ENCODE data around the gene NTN4.
"Not testable (repeated sequence)": the region's sequence is repeated elsewhere in the genome, so short reads cannot be mapped to it uniquely, and the experiment has no call there.

The NTN4 gene

GRCh38 chr12:95796225-95796981 is 5.8 kb upstream of the NTN4 start:
- no peak for DNase-seq

- no peak for DNase-seq
Measured at GRCh38 chr12:95790917-95791849, 619 bp upstream of the NTN4 start.

DNA sequence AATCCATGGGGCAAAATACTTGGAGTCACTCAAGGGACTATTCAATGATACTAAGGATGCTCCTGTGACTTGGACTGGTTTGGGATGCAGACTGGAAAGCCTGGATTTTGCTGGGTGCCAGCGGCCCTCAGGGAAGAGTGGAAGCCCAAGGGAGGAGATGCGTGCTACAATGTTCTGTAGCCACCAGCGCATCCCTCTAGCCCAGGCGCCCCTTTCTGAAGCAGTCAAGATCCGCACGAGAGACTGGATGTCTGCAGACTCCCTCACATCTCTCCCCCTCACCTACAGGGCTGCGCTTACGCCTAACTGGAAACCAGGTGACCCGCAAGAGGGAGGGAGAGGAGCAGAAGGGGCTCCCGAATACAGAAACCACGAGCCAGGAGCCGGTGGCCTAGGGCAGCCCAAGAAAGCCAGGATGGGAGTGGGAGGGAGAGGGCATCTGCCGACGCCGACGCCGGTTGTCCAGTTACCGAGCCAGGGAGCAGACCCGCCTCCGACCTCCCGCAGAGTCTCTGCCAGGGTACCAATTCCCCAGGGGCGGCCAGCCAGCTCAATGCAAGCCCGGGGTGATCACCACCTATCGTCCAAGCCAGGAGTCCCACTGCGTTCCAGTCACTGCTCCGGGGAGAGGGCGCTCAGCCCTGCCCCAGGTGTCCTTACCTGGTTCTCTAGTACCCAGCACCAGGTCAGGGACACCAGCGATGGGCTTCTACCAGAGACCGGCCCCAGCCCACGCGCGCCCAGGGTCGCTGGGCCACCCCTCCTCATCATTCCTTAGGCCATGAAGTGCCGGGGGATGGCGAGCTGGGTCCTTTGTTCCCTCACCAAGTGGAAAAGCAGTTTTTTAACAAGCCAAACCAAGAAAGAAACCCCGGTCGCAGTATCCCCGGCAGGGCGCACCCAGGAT is 1.2 kb downstream of the NTN4 start:
- no peak for DNase-seq

DNA sequence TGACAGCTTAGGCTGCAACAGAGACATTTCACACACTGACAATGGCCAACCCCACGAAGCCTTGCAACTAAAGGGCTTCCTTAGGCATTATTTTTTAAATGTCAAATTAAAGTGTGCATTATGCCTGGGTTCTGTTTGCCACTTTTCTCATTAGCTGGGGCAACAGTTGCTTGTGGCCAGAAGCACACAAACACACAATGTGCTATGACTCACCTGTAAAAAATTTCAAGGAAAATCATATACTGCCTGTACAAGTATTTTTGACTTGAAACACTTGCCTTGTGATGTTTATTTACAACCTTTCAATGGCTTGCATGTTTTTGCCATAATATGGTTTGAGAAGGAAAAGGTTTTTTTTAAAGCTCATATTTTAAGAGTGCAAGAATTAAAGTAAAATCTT is 1.9 kb downstream of the NTN4 start:
- no peak for DNase-seq

- DNase-seq: no peak
Measured at GRCh38 chr12:95787274-95787818, 3.2 kb downstream of the NTN4 start.

DNA sequence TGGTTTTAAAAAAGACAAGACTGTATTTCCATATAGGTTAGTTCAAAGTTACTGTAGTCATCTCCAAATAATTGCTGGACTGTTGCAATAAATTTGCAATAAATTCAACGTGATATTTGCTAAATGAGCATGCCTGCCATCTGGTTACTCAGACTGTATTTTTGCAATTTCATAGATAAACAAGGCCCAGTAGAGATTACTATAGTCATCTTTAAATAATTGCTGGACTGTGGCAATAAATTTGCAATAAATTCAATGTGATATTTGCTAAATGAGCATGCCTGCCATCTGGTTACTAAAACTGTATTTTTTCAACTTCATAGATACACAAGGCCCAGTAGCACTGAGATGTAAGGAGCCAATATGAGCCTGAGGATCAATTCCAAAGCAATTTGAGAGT is 5.6 kb downstream of the NTN4 start:
- no peak for DNase-seq

- DNase-seq: no peak
Measured at GRCh38 chr12:95784286-95784685, 6.3 kb downstream of the NTN4 start.

GRCh38 chr12:95775466-95775865 is 15.1 kb downstream of the NTN4 start:
- not testable (repeated sequence) for DNase-seq

- no peak for DNase-seq
Measured at GRCh38 chr12:95774311-95775045, 16.1 kb downstream of the NTN4 start.

GRCh38 chr12:95773320-95773719 is 17.2 kb downstream of the NTN4 start:
- no peak for DNase-seq

- no peak for DNase-seq
Measured at GRCh38 chr12:95767703-95768102, 22.9 kb downstream of the NTN4 start.

- no peak for DNase-seq
Measured at GRCh38 chr12:95766356-95767019, 24.1 kb downstream of the NTN4 start.

DNA sequence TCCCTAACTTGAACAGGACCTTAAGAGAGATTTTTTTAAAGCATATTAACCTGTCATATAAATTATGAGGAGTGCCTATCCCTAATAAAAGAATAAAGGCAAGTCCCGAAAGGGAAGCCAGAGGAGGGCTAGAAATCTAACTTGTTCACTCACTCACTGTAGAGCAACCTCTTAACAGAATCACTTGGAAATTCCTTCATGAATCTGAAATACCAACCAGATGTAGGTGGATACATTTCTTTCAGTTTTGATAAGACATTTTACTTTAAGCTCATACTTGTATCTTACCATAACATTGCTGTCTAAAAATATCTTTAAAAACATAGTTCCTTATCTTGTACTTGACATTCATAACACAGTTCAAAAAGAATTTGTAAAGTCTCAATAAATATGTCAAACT is 25.7 kb downstream of the NTN4 start:
- no peak for DNase-seq

DNA sequence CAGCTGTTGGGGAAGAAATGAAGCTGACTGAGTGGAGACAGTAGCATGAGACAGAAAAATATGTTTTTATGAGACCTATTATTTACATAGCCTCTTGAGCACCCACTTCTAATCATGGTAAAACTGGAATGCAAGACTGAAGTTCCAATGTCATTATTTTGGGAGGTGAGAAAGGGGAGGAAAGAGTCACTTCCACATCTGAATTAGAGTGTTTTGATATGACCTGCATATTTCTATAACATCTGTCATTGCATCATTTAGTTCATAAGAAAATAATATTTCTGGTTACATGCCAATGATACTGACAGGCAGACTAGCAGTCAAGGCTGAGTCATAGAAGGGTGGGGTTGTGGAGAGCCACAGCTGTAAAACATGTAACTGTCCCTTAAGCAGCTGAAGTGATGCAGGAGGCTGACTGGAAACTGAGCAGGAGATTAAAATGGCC is 26.7 kb downstream of the NTN4 start:
- DNase-seq: no peak

- DNase-seq: no peak
Measured at GRCh38 chr12:95762123-95762785, 28.3 kb downstream of the NTN4 start.

DNA sequence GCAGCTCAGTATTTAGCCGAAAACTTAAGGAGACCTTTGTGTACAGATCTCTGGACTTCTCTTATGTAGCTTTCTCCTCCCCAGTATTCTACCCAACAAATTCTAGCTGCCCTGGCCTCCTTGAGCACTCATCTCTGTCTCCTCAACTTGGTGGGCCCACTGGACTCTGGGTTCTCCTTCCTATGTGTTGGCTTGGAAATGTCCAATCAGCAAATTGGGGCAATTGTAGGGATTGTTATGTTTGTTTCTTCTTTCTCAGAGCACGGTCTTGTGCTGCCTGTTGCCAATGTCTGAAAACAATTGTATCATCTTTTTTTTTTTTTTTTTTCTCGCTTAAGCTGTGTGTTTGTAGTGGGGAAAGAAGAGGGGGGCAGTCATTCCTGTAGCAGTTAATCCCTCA is 30.2 kb downstream of the NTN4 start:
- no peak for DNase-seq

- DNase-seq: no peak
Measured at GRCh38 chr12:95759718-95760117, 30.8 kb downstream of the NTN4 start.

- DNase-seq: no peak
Measured at GRCh38 chr12:95759039-95759438, 31.5 kb downstream of the NTN4 start.

DNA sequence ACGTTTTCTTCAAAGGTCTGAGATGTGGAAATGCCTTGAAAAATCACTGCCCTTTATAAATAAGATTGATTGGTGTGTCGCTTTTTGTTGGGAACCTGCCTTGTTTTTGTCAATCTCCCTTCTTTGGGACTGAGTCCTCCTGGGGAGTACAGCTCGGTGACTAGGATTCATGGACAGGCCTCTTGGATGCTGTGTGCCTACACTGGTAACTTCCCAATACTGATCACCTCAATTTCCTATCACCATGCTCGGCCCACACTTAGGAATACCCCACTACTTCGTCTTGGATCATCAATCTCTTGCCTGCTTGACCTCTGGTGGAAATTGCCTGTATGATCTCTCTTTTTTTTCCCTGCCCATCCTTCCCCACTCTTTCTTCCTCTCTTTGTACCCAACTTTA is 34.2 kb downstream of the NTN4 start:
- no peak for DNase-seq

DNA sequence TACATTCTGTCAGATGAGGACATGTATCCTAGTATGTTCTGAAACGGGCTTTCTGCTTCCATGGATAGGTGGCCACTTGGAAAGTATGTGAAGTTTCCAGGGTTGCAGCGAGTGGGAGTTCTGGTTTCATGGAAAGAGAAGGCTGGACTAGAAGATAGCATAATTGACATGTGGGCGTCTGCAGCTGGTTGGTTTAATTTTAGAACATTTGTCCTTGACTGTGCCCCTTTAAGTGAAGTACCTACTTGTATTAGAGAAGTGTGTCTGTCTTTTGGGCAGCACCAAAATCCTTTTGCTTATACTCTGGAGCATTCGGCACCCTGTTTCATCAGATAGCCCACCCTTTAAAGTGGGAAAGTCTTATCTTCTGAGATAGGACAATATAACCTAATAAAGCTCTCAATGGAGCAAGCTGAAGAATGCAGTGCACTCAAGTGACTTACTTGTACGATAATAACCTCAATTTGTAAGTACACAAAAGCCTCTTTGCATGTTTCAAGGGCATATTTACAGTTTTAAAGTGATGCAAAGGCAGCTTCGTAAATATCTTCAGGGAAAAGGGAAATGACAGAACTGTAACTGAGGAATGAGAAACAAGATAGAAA is 35.2 kb downstream of the NTN4 start:
- no peak for DNase-seq
